HepG2 (cell line): ENCODE measurements around the gene RARA. TPM values are rescaled to one million over a fixed set of nuclear protein-coding genes. Genes with fewer than 3 reads are reported as not detected.

Source experiments
- ISL2 ChIP-seq: sonication (generic); formaldehyde crosslinking; IDR thresholded peaks from 2 replicates; pipeline ENCODE4 v1.5.0; 2020; ENCODE audit warnings: missing genetic modification reagents
- ISX ChIP-seq: sonication (generic); formaldehyde crosslinking; conservative IDR thresholded peaks from 2 replicates; pipeline ENCODE4 v1.5.0; 2020; ENCODE audit warnings: missing genetic modification reagents
- KLF11 ChIP-seq: IDR thresholded peaks from 2 replicates; pipeline ENCODE4 v1.6.1; 2016; ENCODE audit warnings: missing compliant biosample characterization
- MTA1 ChIP-seq: sonication (generic); formaldehyde crosslinking; IDR thresholded peaks from 2 replicates; pipeline ENCODE4 v1.4.0; 2020; ENCODE audit warnings: missing genetic modification reagents, mild to moderate bottlenecking, borderline replicate concordance
- PLRG1 ChIP-seq: fragments of 450-650 bp; conservative IDR thresholded peaks from 2 replicates; pipeline ENCODE4 v1.6.1; 2016
- SATB2 ChIP-seq: sonication (generic); formaldehyde crosslinking; IDR thresholded peaks from 2 replicates; pipeline ENCODE4 v1.5.0; 2020; ENCODE audit warnings: missing genetic modification reagents
- SOX5 ChIP-seq: IDR thresholded peaks from 2 replicates; pipeline ENCODE4 v1.6.1; 2016; ENCODE audit warnings: borderline replicate concordance
- ZNF10 ChIP-seq: sonication (generic); formaldehyde crosslinking; IDR thresholded peaks from 2 replicates; pipeline ENCODE4 v1.4.0; 2020; ENCODE audit warnings: mild to moderate bottlenecking, low read depth, missing genetic modification reagents, borderline replicate concordance
- ZNF12 ChIP-seq: sonication (generic); formaldehyde crosslinking; IDR thresholded peaks from 2 replicates; pipeline ENCODE4 v1.5.0; 2020; ENCODE audit warnings: missing genetic modification reagents
- ZNF550 ChIP-seq: sonication (generic); formaldehyde crosslinking; IDR thresholded peaks from 2 replicates; pipeline ENCODE4 v1.4.0; 2020; ENCODE audit warnings: mild to moderate bottlenecking, missing genetic modification reagents, borderline replicate concordance
- ZNF781 ChIP-seq: sonication (generic); formaldehyde crosslinking; IDR thresholded peaks from 2 replicates; pipeline ENCODE4 v1.5.1; 2020; ENCODE audit warnings: borderline replicate concordance, mild to moderate bottlenecking, missing genetic modification reagents; ENCODE audit errors: not compliant biosample characterization
- ZSCAN25 ChIP-seq: sonication (generic); formaldehyde crosslinking; IDR thresholded peaks from 2 replicates; pipeline ENCODE4 v1.8.0; 2022; ENCODE audit warnings: mild to moderate bottlenecking, missing genetic modification reagents
- polyA plus RNA-seq, 8 experiments: library from polyadenylated mRNA; depleted of rRNA in 3 of 8; stranded (reverse) in 7 of 8; unstranded in 1 of 8; fragments of >200 nt; fragmentation: Illumina TruSeq in 4 of 8; extraction: Trizol in 4 of 8; gene quantifications; 2 replicates each; pipeline versions ENCODE4 v1.2.1 to v1.2.3, GENCODE V29; 2011 to 2016; ENCODE audit warnings: low read depth in 4 of 8, missing spikeins in 1 of 8, mixed read lengths in 1 of 8; ENCODE audit not compliant: insufficient read depth in 1 of 8
- total RNA-seq, 5 experiments: library from RNA; depleted of rRNA; stranded (reverse); fragments of >200 nt; fragmentation: Illumina TruSeq; extraction: Trizol; gene quantifications; 2 replicates each; pipeline ENCODE4 v1.2.3, GENCODE V29; 2016; ENCODE audit warnings: low read depth in 1 of 5
- TF ChIP-seq, protein P1 (sequence below): sonication (generic); formaldehyde crosslinking; IDR thresholded peaks from 2 replicates; pipeline ENCODE4 v1.8.1; 2023; ENCODE audit warnings: mild to moderate bottlenecking, moderate library complexity, missing genetic modification reagents
- TF ChIP-seq, protein P2 (sequence below): sonication (generic); formaldehyde crosslinking; IDR thresholded peaks from 2 replicates; pipeline ENCODE4 v1.4.0; 2020; ENCODE audit warnings: missing genetic modification reagents, borderline replicate concordance
- TF ChIP-seq, protein P3 (sequence below): sonication (generic); formaldehyde crosslinking; IDR thresholded peaks from 2 replicates; pipeline ENCODE4 v1.8.0; 2022; ENCODE audit warnings: mild to moderate bottlenecking, missing genetic modification reagents
- TF ChIP-seq, protein P4 (sequence below): IDR thresholded peaks from 2 replicates; pipeline ENCODE4 v1.6.1; 2012; ENCODE audit warnings: inconsistent platforms
- TF ChIP-seq, protein P5 (sequence below): sonication (generic); formaldehyde crosslinking; IDR thresholded peaks from 2 replicates; pipeline ENCODE4 v1.8.1; 2022; ENCODE audit warnings: mild to moderate bottlenecking, missing genetic modification reagents
- TF ChIP-seq, protein P6 (sequence below): IDR thresholded peaks from 2 replicates; pipeline ENCODE4 v1.6.1; 2016; ENCODE audit warnings: missing biosample characterization, missing genetic modification reagents, low read depth

The RARA gene
- total and polyA plus RNA-seq, 2 of the 13 experiments (the other 11 are each of a cell fraction or from before 2014, with no cell fraction given) = 6.4 to 8.6 TPM

DNA sequence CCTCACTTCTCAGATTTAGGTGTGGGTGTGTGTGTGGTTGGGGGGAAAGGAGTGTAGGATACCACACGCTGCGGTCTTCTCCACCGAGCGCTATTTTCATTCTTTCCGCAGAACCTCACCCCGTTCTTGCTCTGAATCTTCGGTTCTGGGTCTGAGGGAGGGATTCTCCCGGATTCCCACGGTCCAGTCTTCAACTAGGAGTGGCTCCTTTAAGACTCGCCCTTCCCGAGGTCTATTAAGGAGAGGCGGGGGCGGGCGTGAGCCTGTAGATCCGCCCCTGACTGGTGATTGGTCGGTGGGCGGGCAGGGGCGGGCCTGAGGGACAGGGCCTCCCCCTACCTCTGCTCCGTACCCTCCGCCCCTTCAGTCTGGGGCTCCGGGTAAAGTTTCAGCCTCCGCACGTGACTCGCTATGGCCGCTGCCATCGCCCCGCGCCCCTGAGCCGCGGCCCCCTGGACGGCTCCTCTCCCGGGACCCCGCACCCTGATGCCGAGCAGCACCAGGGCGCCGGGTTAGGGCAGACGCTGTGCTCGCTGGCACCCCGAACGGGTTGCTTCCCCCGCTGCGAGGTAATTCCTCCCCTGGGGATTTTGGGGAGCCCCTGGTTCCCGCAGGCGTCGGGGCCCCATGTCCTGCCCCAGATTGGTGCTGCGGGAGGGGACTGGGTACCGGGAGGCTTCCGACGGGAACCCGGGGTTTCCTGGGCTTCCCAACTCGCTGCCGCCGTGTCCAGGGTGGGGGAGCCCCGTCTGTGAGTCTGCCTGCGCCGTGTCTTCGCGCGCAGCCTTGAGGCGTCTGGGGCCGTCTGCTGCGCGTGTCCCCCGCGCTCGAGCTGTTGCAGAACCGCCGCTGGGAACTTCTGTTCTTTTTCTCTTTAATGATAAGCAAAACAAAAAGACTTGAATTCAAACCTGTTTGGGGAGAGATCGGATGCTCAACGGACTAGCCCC, 9.2 kb downstream of the RARA start (continued):
- peak; percentile 85 for TF ChIP-seq ZSCAN25 (CRISPR knock-in tag)
- TF ChIP-seq ZNF781 (CRISPR knock-in tag) = peak; percentile 87
- TF ChIP-seq KLF11 (CRISPR knock-in tag) = no peak
- TF ChIP-seq, protein P1, sequence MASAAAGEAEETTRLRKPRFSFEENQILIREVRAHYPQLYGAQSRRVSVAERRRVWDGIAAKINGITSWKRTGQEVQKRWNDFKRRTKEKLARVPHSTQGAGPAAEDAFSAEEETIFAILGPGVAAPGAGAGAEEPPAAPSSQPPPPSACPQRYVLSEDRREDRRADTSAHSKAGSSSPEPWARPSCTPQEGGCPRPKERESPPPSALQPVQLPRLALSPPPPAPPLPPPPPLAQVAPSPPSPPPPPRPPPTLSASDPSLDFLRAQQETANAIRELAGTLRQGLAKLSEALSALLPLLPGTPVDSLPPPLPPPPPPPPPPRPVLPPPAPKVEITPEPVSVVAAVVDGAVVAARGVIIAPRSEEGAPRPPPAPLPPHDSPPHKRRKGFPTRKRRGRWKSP (CRISPR knock-in tag) = peak; percentile 93; the same call in 1 of the 2 replicates
- TF ChIP-seq, protein P2, sequence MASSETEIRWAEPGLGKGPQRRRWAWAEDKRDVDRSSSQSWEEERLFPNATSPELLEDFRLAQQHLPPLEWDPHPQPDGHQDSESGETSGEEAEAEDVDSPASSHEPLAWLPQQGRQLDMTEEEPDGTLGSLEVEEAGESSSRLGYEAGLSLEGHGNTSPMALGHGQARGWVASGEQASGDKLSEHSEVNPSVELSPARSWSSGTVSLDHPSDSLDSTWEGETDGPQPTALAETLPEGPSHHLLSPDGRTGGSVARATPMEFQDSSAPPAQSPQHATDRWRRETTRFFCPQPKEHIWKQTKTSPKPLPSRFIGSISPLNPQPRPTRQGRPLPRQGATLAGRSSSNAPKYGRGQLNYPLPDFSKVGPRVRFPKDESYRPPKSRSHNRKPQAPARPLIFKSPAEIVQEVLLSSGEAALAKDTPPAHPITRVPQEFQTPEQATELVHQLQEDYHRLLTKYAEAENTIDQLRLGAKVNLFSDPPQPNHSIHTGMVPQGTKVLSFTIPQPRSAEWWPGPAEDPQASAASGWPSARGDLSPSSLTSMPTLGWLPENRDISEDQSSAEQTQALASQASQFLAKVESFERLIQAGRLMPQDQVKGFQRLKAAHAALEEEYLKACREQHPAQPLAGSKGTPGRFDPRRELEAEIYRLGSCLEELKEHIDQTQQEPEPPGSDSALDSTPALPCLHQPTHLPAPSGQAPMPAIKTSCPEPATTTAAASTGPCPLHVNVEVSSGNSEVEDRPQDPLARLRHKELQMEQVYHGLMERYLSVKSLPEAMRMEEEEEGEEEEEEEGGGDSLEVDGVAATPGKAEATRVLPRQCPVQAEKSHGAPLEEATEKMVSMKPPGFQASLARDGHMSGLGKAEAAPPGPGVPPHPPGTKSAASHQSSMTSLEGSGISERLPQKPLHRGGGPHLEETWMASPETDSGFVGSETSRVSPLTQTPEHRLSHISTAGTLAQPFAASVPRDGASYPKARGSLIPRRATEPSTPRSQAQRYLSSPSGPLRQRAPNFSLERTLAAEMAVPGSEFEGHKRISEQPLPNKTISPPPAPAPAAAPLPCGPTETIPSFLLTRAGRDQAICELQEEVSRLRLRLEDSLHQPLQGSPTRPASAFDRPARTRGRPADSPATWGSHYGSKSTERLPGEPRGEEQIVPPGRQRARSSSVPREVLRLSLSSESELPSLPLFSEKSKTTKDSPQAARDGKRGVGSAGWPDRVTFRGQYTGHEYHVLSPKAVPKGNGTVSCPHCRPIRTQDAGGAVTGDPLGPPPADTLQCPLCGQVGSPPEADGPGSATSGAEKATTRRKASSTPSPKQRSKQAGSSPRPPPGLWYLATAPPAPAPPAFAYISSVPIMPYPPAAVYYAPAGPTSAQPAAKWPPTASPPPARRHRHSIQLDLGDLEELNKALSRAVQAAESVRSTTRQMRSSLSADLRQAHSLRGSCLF (CRISPR knock-in tag) = no peak; the same call in 1 of the 2 replicates
- TF ChIP-seq MTA1 (CRISPR knock-in tag) = peak; percentile 71; the same call in 1 of the 2 replicates
- TF ChIP-seq ISL2 (CRISPR knock-in tag) = peak; percentile 58; the same call in 1 of the 2 replicates
- 0 out of 2 replicates have a peak, but pooled peaks have one; percentile 48 for TF ChIP-seq SATB2
- no peak for TF ChIP-seq ZNF550 (CRISPR knock-in tag)
- TF ChIP-seq, protein P3, sequence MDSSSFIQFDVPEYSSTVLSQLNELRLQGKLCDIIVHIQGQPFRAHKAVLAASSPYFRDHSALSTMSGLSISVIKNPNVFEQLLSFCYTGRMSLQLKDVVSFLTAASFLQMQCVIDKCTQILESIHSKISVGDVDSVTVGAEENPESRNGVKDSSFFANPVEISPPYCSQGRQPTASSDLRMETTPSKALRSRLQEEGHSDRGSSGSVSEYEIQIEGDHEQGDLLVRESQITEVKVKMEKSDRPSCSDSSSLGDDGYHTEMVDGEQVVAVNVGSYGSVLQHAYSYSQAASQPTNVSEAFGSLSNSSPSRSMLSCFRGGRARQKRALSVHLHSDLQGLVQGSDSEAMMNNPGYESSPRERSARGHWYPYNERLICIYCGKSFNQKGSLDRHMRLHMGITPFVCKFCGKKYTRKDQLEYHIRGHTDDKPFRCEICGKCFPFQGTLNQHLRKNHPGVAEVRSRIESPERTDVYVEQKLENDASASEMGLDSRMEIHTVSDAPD (CRISPR knock-in tag) = no peak
- no peak for TF ChIP-seq PLRG1
- TF ChIP-seq SOX5 (CRISPR knock-in tag) = peak; percentile 48; the same call in 1 of the 2 replicates
- TF ChIP-seq, protein P4, sequence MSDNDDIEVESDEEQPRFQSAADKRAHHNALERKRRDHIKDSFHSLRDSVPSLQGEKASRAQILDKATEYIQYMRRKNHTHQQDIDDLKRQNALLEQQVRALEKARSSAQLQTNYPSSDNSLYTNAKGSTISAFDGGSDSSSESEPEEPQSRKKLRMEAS = peak; percentile 91
- TF ChIP-seq ISX (CRISPR knock-in tag) = peak; percentile 40; the same call in 1 of the 2 replicates
- no peak for TF ChIP-seq ZNF10
- TF ChIP-seq, protein P5, sequence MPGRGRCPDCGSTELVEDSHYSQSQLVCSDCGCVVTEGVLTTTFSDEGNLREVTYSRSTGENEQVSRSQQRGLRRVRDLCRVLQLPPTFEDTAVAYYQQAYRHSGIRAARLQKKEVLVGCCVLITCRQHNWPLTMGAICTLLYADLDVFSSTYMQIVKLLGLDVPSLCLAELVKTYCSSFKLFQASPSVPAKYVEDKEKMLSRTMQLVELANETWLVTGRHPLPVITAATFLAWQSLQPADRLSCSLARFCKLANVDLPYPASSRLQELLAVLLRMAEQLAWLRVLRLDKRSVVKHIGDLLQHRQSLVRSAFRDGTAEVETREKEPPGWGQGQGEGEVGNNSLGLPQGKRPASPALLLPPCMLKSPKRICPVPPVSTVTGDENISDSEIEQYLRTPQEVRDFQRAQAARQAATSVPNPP = no peak
- no peak for TF ChIP-seq ZNF12
- TF ChIP-seq, protein P6, sequence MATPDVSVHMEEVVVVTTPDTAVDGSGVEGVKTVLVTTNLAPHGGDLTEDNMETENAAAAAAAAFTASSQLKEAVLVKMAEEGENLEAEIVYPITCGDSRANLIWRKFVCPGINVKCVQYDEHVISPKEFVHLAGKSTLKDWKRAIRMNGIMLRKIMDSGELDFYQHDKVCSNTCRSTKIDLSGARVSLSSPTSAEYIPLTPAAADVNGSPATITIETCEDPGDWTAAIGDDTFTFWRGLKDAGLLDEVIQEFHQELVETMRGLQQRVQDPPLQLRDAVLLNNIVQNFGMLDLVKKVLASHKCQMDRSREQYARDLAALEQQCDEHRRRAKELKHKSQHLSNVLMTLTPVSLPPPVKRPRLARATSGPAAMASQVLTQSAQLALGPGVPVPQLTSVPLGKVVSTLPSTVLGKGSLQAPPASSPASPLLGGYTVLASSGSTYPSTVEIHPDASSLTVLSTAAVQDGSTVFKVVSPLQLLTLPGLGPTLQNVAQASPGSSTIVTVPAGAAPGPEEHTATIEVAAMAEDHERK = no peak; the same call in 1 of the 2 replicates
